HG03469 (cell line): ENCODE data around the gene ASAP3.
"Not testable (repeated sequence)": the region's sequence is repeated elsewhere in the genome, so short reads cannot be mapped to it uniquely, and the experiment has no call there.

Experiments
- ATAC-seq: cut with Tn5 transposase; IDR thresholded peaks from one replicate; pipeline ENCODE4 v1.9.1; 2021; ENCODE audit warnings: mild to moderate bottlenecking, moderate library complexity, moderate number of reproducible peaks; ENCODE audit not compliant: unreplicated experiment

ASAP3 gene

DNA sequence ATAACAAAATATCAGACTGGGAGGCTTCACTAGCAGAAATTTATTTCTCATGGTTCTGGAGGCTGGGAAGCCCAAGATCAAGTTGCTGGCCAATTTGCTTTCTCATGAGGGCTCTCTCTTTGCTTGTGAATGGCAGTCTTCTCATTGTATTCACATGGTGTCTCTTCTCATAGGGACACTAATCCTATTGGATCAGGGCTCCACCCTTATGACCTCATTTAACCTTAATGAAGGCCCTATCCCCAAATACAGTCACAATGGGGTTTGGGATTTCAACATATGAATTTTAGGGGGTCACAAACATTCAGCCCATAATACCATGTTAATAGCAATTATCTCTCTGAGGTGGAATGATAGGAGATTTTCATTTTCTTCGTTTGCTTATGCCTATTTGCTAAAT is 84.8 kb downstream of the ASAP3 start:
- no peak for ATAC-seq

- ATAC-seq, result no peak
These were observed 86.1 kb downstream of the ASAP3 start for GRCh38 chr1:23397908-23398307.

DNA sequence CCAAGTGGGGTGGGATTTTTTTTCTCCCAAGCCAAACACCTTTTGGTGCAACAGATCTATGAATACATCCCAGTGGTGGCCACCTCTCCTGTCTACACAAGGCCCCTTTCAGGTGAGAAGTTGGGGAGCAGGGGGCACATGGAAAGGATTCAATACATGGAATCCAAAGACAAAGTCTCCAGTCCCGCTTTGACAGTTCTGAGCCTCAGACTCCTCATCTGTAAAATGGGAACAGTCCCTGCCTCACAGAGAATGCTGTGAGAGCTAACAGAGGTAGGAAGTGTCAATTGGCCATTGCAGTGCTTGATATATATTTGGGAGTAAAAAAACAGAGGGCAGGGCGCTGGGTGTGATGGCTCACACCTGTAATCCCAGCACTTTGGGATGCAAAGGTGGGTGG is 87.6 kb downstream of the ASAP3 start:
- ATAC-seq, result no peak

DNA sequence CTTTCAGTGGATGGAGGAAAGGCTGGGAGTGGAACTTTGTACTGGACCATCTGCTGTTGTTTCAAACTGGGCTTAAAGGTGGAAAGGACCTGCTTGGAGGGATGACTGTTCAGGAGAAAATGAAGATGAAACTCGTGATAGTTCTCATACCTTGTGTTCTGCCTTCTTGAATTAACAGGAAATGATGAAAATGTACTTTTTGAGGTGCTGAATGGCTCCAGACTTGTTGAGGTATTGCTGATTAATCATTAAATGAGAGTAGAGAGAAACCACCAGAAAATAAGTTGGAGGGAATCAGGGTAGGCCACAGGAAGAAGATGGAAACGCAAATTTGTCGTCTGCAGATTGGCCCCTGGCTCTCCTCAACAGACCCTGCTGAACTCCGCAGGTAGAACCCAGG is 88.1 kb downstream of the ASAP3 start:
- no peak for ATAC-seq

DNA sequence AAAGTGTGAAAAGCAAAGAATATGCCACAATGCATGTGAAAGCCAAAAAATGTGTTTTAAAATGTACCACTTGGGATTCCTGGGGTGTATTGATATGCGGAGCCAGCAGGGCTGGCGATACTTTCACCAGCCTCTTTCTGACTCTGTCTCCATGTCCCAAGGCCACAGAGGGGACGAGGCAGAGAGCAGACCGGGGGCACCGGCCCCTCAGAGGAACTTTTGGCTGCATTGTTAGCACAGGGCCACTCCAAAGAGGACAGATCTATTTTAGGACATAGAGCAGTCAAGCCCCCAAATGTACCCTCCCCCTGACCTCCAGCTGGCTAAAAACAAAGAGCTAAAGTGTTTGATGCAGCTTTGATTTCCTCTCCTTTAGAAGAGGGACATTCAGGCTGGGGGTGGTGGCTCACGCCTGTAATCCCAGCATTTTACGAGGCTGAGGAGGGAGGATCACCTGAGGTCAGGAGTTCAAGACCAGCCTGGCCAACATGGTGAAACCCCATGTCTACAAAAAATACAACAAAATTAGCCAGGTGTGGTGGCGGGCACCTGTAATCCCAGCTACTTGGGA is 88.7 kb downstream of the ASAP3 start:
- ATAC-seq, result no peak

DNA sequence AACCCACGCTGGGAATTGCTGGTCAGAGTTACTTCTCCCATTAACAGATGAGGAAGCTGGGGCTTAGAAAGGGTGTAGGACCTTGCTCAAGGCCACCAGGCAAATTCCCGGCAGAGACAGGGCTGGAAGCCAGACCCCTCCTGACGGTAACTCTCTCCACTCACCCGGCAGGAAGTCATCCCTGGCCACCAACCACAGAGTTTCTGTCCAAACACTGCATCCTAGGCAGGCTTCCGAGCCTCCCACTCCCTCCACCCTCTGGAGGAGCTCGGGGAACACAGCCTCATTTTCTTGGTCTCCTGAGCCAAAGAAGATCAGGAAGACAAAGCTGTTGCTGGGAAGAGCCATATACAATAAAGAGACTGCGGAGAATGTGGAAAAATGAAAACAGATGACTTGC is 89.3 kb downstream of the ASAP3 start:
- ATAC-seq, result no peak

- no peak for ATAC-seq
These were observed 89.8 kb downstream of the ASAP3 start for GRCh38 chr1:23394181-23394580.

DNA sequence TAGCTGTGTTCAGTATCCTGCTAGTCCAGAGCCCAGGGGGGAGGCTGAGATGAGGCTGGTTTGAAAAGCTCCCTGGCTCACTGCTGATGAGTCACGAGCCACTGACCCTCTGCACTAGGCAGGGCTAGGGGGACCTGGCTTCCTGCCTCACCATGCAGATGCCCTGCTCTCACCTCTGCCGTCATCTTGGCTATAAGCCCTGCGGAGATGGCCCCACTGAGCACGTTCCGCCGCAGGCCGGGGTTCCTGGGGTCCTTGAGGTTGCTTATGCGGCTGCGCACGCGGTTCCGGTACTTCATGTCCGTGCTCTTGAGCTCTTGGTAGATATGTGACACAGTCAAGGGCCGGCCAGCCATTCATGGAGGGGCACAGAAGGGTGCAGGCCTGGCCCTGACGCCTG is 90.3 kb downstream of the ASAP3 start:
- no peak for ATAC-seq

GRCh38 chr1:23392125-23392855 is 91.7 kb downstream of the ASAP3 start:
- no peak for ATAC-seq

- no peak for ATAC-seq
These were observed 94.1 kb downstream of the ASAP3 start for GRCh38 chr1:23389837-23390321.

DNA sequence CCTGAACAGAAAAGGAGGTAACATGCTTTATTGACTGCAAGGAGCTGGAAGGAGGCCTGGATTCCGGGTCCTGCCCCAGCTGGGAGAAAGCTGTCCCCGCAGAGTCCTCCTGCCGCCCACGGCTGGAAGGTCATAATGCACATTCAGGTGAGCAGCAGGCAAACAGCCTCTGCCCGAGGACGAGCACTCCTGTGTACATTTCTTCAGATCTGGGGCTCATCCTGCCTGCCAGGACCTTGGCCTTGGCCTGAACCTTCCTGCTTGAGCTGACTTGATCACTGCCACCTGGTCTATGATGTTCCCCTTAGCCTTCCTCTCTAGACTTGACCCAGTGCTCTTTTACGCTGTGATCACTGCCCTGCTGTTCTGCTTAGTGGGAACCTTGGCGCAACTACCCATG is 96.5 kb downstream of the ASAP3 start:
- no peak for ATAC-seq

GRCh38 chr1:23385119-23385621 is 98.8 kb downstream of the ASAP3 start:
- no peak for ATAC-seq

DNA sequence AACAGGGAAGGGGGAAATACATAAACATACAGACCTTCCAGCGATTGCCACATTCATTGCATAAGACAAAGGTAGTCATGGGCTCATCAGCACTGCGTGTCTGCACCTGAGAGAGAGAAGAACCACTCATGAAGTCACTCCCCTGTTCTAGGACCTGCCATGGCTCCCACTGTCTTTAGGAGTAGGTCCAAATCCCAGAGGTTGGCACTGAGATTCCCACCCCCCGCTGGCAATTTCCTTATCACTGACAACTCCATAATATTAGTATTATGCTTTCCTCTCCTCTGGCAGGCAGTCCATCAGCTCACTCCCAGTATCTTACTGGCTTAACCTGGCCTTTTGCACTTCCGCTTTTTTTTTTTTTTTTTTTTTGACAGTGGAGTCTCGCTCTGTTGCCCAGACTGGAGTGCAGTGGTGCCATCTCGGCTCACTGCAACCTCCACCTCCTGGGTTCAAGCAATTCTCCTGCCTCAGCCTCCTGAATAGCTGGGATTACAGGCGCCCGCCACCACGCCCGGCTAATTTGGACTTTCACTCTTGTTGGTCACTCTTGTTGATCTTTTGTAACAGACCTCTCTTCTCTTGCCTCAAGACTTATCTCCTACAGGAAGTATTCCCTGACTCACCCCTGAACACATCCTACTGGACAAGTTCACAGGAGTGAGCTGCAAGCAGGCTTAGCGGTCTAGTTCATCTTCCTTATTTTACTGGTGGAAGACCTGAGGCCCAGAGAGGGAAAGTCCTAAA is 99.5 kb downstream of the ASAP3 start:
- no peak for ATAC-seq

- no peak for ATAC-seq
These were observed 100.2 kb downstream of the ASAP3 start for GRCh38 chr1:23383577-23384311.

GRCh38 chr1:23381233-23381885 is 102.6 kb downstream of the ASAP3 start:
- ATAC-seq, result no peak

DNA sequence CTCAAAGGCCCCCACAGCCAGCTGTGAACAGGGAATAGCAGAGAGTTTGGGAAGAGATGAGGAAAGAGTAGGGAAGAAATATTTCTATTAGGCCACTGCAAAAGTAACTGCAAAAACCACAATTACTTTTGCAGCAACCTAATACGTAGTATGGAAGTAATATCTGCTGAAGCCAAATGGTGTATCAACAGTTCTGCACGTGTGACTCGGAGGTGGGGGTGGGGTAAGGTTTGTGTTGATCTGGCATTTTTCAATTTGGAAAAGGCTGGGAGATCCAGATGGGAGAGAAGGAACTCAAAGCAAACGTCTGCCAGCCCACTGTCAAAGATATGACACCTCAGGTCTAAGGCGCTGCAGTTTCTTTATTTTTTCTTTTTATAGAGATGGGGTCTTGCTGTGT is 103.3 kb downstream of the ASAP3 start:
- no peak for ATAC-seq

DNA sequence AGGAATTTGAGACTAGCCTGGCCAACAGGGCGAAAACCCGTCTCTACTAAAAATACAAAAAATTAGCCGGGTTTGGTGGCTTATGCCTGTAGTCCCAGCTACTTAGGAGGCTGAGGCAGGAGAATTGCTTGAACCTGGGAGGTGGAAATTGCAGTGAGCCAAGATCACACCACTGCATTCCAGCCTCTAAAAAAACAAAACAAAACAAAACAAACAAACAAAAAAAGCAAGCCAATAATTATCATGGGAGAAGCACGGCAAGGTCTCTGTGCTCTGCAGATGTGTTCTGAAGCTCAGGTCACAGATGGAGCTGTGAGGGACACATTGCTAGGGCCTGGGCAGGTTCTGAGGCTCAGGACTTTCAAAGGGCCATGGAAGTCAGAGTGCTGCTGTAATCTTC is 103.7 kb downstream of the ASAP3 start:
- not testable (repeated sequence) for ATAC-seq
